ENCODE data around the gene GDA. TPM values are rescaled to one million over a fixed set of nuclear protein-coding genes. Genes with fewer than 3 reads are reported as not detected.

Gene GDA
- total and polyA plus RNA-seq, 4 experiments from 2014 or later: not detected

DNA sequence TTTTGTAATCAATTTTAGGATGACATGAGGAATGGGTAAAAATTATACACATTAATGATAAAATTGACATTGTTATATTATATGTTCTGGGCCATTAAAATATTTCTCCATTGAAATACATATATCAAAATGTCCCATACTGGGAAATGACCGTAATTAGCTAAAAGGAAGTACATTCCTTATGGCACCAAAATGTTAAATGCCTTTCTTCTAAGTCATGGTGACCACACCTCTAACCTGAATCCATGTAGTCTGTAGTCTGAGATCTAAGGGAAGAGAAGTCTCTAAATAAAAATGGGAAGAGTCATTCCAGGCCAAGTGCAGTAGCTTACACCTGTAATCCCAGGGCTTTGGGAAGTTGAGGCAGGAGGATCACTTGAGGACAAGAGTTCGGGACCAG lies 10.0 kb upstream of the GDA start:
- intact Hi-C loops (cut with micrococcal nuclease): no loop called here
- H3K27ac ChIP-seq (ENCODE audit: low read depth, low read length): no peak overlapping the region
- H3K4me1 ChIP-seq (ENCODE audit: insufficient read depth, low read length): no peaks in the 10 kb centered on the region
- H3K9me3 Mint-ChIP-seq: no peaks in the 10 kb centered on the region
- no peaks in the 10 kb centered on the region for H3K4me1 Mint-ChIP-seq
- H3K4me3 Mint-ChIP-seq: no peak overlapping the region
- no peaks in the 10 kb centered on the region for H3K36me3 ChIP-seq (ENCODE audit: insufficient read depth, low read length)
- H3K9me3 ChIP-seq (ENCODE audit: control insufficient read depth in 1 of 2, low read length in 2 of 2): no peaks in the 10 kb centered on the region
- DNase-seq: no peak
- H3K27ac Mint-ChIP-seq: no peak overlapping the region
- ChIA-PET POLR2A (ENCODE audit: partially characterized antibody) (no interaction called here), CTCF (ENCODE audit: partially characterized antibody) (no interaction called here)
- H3K4me3 ChIP-seq (ENCODE audit: low read length in 2 of 2): no peak overlapping the region
- H3K27me3 ChIP-seq (ENCODE audit: insufficient read depth, low read length): no peaks in the 10 kb centered on the region
- peaks cover 6 to 11% of the 10 kb centered on the region in 2 donors for H3K27me3 Mint-ChIP-seq
- H3K36me3 Mint-ChIP-seq: no peaks in the 10 kb centered on the region

DNA sequence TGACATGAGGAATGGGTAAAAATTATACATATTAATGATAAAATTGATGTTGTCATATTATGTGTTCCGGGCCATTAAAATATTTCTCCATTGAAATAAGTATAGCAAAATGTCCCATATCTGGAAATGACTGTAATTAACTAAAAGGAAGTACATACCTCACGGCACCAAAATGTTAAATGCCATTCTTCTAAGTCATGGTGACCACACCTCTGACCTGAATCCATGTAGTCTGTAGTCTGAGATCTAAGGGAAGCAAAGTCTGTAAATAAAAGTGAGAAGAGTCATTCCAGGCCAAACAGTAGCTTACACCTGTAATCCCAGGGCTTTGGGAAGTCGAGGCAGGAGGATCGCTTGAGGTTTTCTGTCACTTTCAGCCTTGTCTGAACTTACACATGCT lies 8.7 kb upstream of the GDA start:
- POLR2A ChIA-PET (ENCODE audit: partially characterized antibody): no interaction called here
- Histone ChIP-seq H3K27me3 (ENCODE audit: insufficient read depth, low read length) (no peaks in the 10 kb centered on the region), H3K4me3 (ENCODE audit: low read length in 2 of 2) (no peak overlapping the region), H3K27ac (ENCODE audit: low read depth, low read length) (no peak overlapping the region), H3K36me3 (ENCODE audit: insufficient read depth, low read length) (no peaks in the 10 kb centered on the region), H3K4me1 (ENCODE audit: insufficient read depth, low read length) (no peaks in the 10 kb centered on the region), H3K9me3 (ENCODE audit: control insufficient read depth in 1 of 2, low read length in 2 of 2) (no peaks in the 10 kb centered on the region)
- Mint-ChIP-seq H3K4me3 (no peak overlapping the region), H3K27ac (no peak overlapping the region), H3K36me3 (no peaks in the 10 kb centered on the region), H3K4me1 (no peaks in the 10 kb centered on the region), H3K27me3 (peaks cover 7 to 11% of the 10 kb centered on the region in 2 donors), H3K9me3 (no peaks in the 10 kb centered on the region)
- DNase-seq: no peak
- intact Hi-C loops (cut with micrococcal nuclease): no loop called here
- CTCF ChIA-PET (ENCODE audit: partially characterized antibody): no interaction called here

DNA sequence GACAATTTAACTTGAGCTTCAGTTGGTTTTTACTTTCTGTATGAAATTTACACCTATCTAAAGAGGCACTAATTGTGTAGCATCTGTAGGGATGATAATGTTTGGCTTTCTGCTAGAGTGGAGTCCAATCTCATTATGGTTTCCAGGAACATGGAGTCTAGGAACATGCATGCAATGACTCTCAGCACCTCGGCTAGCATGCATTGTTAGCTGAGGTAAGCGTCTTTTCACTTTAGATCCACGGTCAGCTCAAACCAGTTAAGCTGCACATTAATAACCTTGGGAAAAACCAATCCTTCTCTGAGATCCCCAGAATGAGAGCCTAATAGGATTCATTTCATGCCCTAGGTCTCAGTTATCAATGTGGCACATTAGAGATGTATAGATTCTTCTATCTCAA lies 7.8 kb upstream of the GDA start:
- Mint-ChIP-seq H3K4me3 (no peak overlapping the region), H3K9me3 (no peaks in the 10 kb centered on the region), H3K27ac (no peak overlapping the region), H3K36me3 (no peaks in the 10 kb centered on the region), H3K4me1 (no peaks in the 10 kb centered on the region), H3K27me3 (peaks cover 8 to 11% of the 10 kb centered on the region in 2 donors)
- no peaks in the 10 kb centered on the region for H3K27me3 ChIP-seq (ENCODE audit: insufficient read depth, low read length)
- H3K4me1 ChIP-seq (ENCODE audit: insufficient read depth, low read length): no peaks in the 10 kb centered on the region
- ChIA-PET CTCF (ENCODE audit: partially characterized antibody) (no interaction called here), POLR2A (ENCODE audit: partially characterized antibody) (no interaction called here)
- H3K4me3 ChIP-seq (ENCODE audit: low read length in 2 of 2): no peak overlapping the region
- no peak for DNase-seq
- intact Hi-C loops (cut with micrococcal nuclease): no loop called here
- H3K9me3 ChIP-seq (ENCODE audit: control insufficient read depth in 1 of 2, low read length in 2 of 2): no peaks in the 10 kb centered on the region
- no peak overlapping the region for H3K27ac ChIP-seq (ENCODE audit: low read depth, low read length)
- no peaks in the 10 kb centered on the region for H3K36me3 ChIP-seq (ENCODE audit: insufficient read depth, low read length)

DNA sequence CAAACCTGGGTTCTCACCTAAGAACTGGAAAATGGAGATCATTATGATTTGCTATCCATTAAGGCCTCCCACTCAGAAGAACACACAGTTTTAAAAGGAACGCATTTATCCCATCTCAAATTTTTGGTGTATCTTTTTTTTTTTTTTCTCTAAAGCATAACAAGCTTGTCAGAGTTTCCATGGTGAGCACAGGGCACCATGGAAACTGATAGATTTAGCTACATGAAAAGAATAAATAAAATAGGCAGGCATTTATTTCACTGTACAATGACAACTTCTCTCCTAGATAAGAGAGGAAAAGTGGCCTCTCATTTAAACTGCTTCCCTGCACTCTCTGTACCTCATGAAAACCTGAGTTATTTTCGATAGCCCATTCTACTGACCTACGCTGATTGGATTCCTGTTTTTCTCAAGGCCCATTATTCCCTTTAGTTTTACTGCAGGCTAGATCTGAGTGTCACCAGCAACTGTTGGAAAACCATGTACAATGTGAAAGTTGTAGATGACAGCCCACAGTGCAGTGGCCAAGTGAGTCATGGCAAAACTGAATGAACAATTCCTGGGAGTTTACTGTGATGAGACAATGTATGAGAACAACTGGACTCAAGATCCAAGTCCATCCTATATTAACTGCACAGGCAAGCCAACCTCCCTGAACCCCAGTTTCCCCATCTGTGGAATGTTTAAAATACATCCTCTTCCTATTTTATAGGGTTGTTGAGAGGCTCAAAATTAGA lies 4.3 kb upstream of the GDA start:
- no peaks in the 10 kb centered on the region for H3K9me3 ChIP-seq (ENCODE audit: control insufficient read depth in 1 of 2, low read length in 2 of 2)
- H3K27me3 ChIP-seq (ENCODE audit: insufficient read depth, low read length): no peaks in the 10 kb centered on the region
- peaks cover 2 to 10% (median 7%) of the 10 kb centered on the region in 4 donors for H3K4me1 Mint-ChIP-seq
- no peaks in the 10 kb centered on the region for H3K4me1 ChIP-seq (ENCODE audit: insufficient read depth, low read length)
- intact Hi-C loops (cut with micrococcal nuclease): no loop called here
- H3K27ac Mint-ChIP-seq: no peak overlapping the region
- H3K9me3 Mint-ChIP-seq: peaks cover 0 to 2% (median 0%) of the 10 kb centered on the region in 8 donors
- H3K27me3 Mint-ChIP-seq: peaks cover 23 to 25% of the 10 kb centered on the region in 2 donors
- CTCF ChIA-PET (ENCODE audit: partially characterized antibody): no interaction called here
- H3K36me3 Mint-ChIP-seq: no peaks in the 10 kb centered on the region
- no peak for DNase-seq
- no peak overlapping the region for H3K4me3 ChIP-seq (ENCODE audit: low read length in 2 of 2)
- no peak overlapping the region for H3K27ac ChIP-seq (ENCODE audit: low read depth, low read length)
- no peak overlapping the region for H3K4me3 Mint-ChIP-seq
- H3K36me3 ChIP-seq (ENCODE audit: insufficient read depth, low read length): no peaks in the 10 kb centered on the region
- POLR2A ChIA-PET (ENCODE audit: partially characterized antibody): no interaction called here

DNA sequence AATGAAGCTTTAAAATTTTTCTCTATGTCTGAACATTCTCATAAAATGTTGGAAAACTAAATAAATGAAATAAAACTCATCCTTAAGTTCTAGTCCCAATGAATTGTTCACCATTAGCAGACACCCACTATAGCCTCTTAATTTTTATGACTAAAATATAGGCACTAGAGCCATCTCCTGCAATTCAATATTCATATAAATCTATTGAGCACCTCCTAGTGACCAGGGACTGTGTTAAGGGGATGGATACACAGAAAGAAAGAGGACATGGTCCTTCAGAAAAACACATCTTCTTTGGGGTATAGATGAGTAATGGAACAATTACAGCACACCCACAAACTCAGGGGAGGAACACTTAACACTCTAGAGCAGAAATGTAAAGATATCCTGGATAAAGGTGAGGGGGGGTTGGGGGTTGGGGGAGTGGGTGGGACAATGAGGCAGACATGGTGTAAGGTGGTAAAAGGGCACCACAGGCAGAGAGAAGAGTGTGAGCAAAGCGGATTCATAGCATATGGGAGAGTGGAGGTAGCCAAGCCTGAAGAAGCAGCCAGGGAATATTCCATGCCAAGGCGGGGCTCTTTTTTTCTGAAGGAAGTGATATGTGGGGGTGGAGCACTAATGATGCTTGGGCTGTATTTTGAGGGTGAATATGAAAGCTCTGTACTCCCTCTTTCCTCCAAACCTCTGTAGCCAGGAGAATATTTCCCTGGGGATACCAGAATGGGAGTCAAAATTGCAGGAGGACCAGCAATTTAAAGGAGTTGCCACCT lies 3.3 kb upstream of the GDA start:
- Histone ChIP-seq H3K4me3 (ENCODE audit: low read length in 2 of 2) (no peak overlapping the region), H3K4me1 (ENCODE audit: insufficient read depth, low read length) (no peaks in the 10 kb centered on the region), H3K9me3 (ENCODE audit: control insufficient read depth in 1 of 2, low read length in 2 of 2) (no peaks in the 10 kb centered on the region), H3K27me3 (ENCODE audit: insufficient read depth, low read length) (no peaks in the 10 kb centered on the region), H3K27ac (ENCODE audit: low read depth, low read length) (no peak overlapping the region), H3K36me3 (ENCODE audit: insufficient read depth, low read length) (no peaks in the 10 kb centered on the region)
- peaks cover 0 to 2% (median 0%) of the 10 kb centered on the region in 8 donors for H3K9me3 Mint-ChIP-seq
- ChIA-PET POLR2A (ENCODE audit: partially characterized antibody) (no interaction called here), CTCF (ENCODE audit: partially characterized antibody) (no interaction called here)
- H3K4me1 Mint-ChIP-seq: peaks cover 2 to 14% (median 8%) of the 10 kb centered on the region in 4 donors
- peaks cover 26 to 28% of the 10 kb centered on the region in 2 donors for H3K27me3 Mint-ChIP-seq
- DNase-seq: no peak
- H3K4me3 Mint-ChIP-seq: peak overlapping the region in 1 of 8 donors; percentile 10
- H3K36me3 Mint-ChIP-seq: no peaks in the 10 kb centered on the region
- intact Hi-C loops (cut with micrococcal nuclease): no loop called here
- H3K27ac Mint-ChIP-seq: no peak overlapping the region

DNA sequence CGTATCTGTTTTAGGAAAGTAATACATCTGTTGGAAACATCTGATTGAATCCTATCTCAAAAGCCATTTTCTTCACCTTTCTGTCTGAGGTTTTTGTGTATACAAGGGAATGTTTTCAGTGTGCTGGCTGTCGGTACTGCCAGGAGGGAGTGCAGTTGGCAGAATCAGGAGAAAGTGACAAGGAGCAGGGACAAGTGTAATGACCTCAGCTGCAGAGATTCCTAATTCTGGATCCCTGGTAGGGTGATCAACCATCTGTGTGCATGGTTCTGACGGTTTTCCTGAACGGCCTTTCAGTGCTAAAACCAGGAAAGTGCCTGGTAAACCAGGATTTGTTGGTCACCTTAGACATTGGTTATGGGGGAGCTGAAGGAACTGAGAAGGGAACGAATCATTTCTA lies 1.6 kb upstream of the GDA start:
- intact Hi-C loops (cut with micrococcal nuclease): no loop called here
- no peak overlapping the region for H3K27ac ChIP-seq (ENCODE audit: low read depth, low read length)
- H3K4me1 Mint-ChIP-seq: peaks cover 2 to 14% (median 8%) of the 10 kb centered on the region in 4 donors
- H3K36me3 Mint-ChIP-seq: no peaks in the 10 kb centered on the region
- H3K27me3 Mint-ChIP-seq: peaks cover 22 to 27% of the 10 kb centered on the region in 2 donors
- DNase-seq: no peak
- H3K9me3 ChIP-seq (ENCODE audit: control insufficient read depth in 1 of 2, low read length in 2 of 2): no peaks in the 10 kb centered on the region
- ChIA-PET CTCF (ENCODE audit: partially characterized antibody) (no interaction called here), POLR2A (ENCODE audit: partially characterized antibody) (no interaction called here)
- H3K4me3 ChIP-seq (ENCODE audit: low read length in 2 of 2): no peak overlapping the region
- peak overlapping the region in 1 of 8 donors; percentile 47 for H3K4me3 Mint-ChIP-seq
- H3K27ac Mint-ChIP-seq: no peak overlapping the region
- H3K36me3 ChIP-seq (ENCODE audit: insufficient read depth, low read length): no peaks in the 10 kb centered on the region
- H3K27me3 ChIP-seq (ENCODE audit: insufficient read depth, low read length): no peaks in the 10 kb centered on the region
- no peaks in the 10 kb centered on the region for H3K4me1 ChIP-seq (ENCODE audit: insufficient read depth, low read length)
- peaks cover 0 to 2% (median 0%) of the 10 kb centered on the region in 8 donors for H3K9me3 Mint-ChIP-seq

DNA sequence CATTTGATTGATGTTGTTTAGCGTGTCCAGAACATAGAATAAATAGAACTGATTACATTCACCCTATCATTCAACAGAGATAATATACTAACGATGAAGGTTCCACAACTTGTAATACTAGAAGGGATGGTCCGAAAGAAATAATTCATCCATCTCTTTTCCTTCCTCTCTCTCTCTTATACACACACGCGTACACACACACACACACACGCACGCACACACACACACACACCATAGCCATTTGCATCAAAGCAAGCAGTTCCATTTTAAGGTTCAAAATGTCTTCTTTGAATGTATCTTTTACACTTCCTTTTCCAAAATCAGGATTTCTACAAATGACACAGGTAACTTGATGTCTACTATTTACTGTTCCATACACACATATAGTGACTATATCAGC lies 887 bp downstream of the GDA start:
- intact Hi-C loops (cut with micrococcal nuclease): no loop called here
- H3K4me3 Mint-ChIP-seq: peak overlapping the region in 2 of 8 donors; percentile 15 to 40
- DNase-seq: no peak
- peaks cover 20 to 31% of the 10 kb centered on the region in 2 donors for H3K27me3 Mint-ChIP-seq
- no peaks in the 10 kb centered on the region for H3K9me3 ChIP-seq (ENCODE audit: control insufficient read depth in 1 of 2, low read length in 2 of 2)
- no peaks in the 10 kb centered on the region for H3K27me3 ChIP-seq (ENCODE audit: insufficient read depth, low read length)
- no peak overlapping the region for H3K27ac ChIP-seq (ENCODE audit: low read depth, low read length)
- ChIA-PET POLR2A (ENCODE audit: partially characterized antibody) (interaction anchor here (0.6 kb wide), 1 partner anchor 467 kb away, joined by 4 read pairs; no protein-coding TSS in a partner anchor), CTCF (ENCODE audit: partially characterized antibody) (no interaction called here)
- H3K9me3 Mint-ChIP-seq: peaks cover 0 to 4% (median 0%) of the 10 kb centered on the region in 8 donors
- no peaks in the 10 kb centered on the region for H3K36me3 Mint-ChIP-seq
- no peaks in the 10 kb centered on the region for H3K36me3 ChIP-seq (ENCODE audit: insufficient read depth, low read length)
- no peak overlapping the region for H3K27ac Mint-ChIP-seq
- H3K4me1 Mint-ChIP-seq: peaks cover 2 to 14% (median 8%) of the 10 kb centered on the region in 4 donors
- H3K4me3 ChIP-seq (ENCODE audit: low read length in 2 of 2): no peak overlapping the region
- no peaks in the 10 kb centered on the region for H3K4me1 ChIP-seq (ENCODE audit: insufficient read depth, low read length)
